GM23248 (cell line): ENCODE results near the gene C1orf21. TPM values are rescaled to one million over a fixed set of nuclear protein-coding genes. Genes with fewer than 3 reads are reported as not detected.
A peak's percentile ranks its signal among the peaks of the same experiment; 100 is the strongest.
"Not testable (repeated sequence)": the region's sequence is repeated elsewhere in the genome, so short reads cannot be mapped to it uniquely, and the experiment has no call there.

Source experiments
- DNase-seq: peaks from one replicate; pipeline ENCODE4 v3.0.0-alpha.2; 2015
- H2AFZ ChIP-seq: fragments of 200-600 bp; sonication (generic); 2 replicates; pipeline ENCODE4 v1.6.1; 2016; ENCODE audit warnings: antibody characterized with exemption
- H3F3A ChIP-seq: fragments of 200-600 bp; sonication (generic); 2 replicates; pipeline ENCODE4 v1.6.1; 2016; ENCODE audit warnings: mild to moderate bottlenecking, antibody characterized with exemption, mixed run types; ENCODE audit not compliant: insufficient read depth
- H3K27ac ChIP-seq: fragments of 200-600 bp; sonication (generic); 2 replicates; pipeline ENCODE4 v1.5.1; 2016; ENCODE audit warnings: mild to moderate bottlenecking
- H3K27me3 ChIP-seq: fragments of 200-600 bp; sonication (generic); replicated peaks from 2 replicates; pipeline ENCODE4 v1.6.1; 2016; ENCODE audit warnings: mild to moderate bottlenecking; ENCODE audit not compliant: insufficient read depth
- H3K36me3 ChIP-seq: fragments of 200-600 bp; sonication (generic); 2 replicates; pipeline ENCODE4 v1.6.1; 2016; ENCODE audit warnings: low read depth, mild to moderate bottlenecking
- H3K4me1 ChIP-seq: fragments of 200-600 bp; sonication (generic); 2 replicates; pipeline ENCODE4 v1.6.1; 2016; ENCODE audit warnings: mild to moderate bottlenecking; ENCODE audit not compliant: insufficient read depth
- H3K4me2 ChIP-seq: fragments of 200-600 bp; sonication (generic); one replicate; pipeline ENCODE4 v1.6.1; 2016; ENCODE audit warnings: mild to moderate bottlenecking; ENCODE audit not compliant: unreplicated experiment
- H3K4me3 ChIP-seq: fragments of 200-600 bp; sonication (generic); 2 replicates; pipeline ENCODE4 v1.5.1; 2016; ENCODE audit warnings: mild to moderate bottlenecking
- H3K79me2 ChIP-seq: fragments of 200-600 bp; sonication (generic); 2 replicates; pipeline ENCODE4 v1.6.1; 2016; ENCODE audit warnings: mild to moderate bottlenecking; ENCODE audit not compliant: insufficient read depth
- H3K9ac ChIP-seq: fragments of 200-600 bp; sonication (generic); 2 replicates; pipeline ENCODE4 v1.6.1; 2016; ENCODE audit warnings: mild to moderate bottlenecking
- H3K9me2 ChIP-seq: fragments of 200-600 bp; sonication (generic); 2 replicates; pipeline ENCODE4 v1.6.1; 2016; ENCODE audit warnings: mixed run types, mild to moderate bottlenecking, moderate library complexity; ENCODE audit not compliant: insufficient read depth
- H3K9me3 ChIP-seq: fragments of 200-600 bp; sonication (generic); one replicate; pipeline ENCODE4 v1.6.1; 2017; ENCODE audit warnings: low read depth
- H4K20me1 ChIP-seq: fragments of 200-600 bp; sonication (generic); 2 replicates; pipeline ENCODE4 v1.6.0; 2016; ENCODE audit not compliant: insufficient read depth
- EZH2 ChIP-seq: fragments of 200-600 bp; sonication (generic); IDR thresholded peaks from 2 replicates; pipeline ENCODE4 v1.6.1; 2018; ENCODE audit warnings: antibody characterized with exemption, mild to moderate bottlenecking; ENCODE audit not compliant: insufficient read depth, poor library complexity, severe bottlenecking
- EZH2phosphoT487 ChIP-seq: fragments of 200-600 bp; sonication (generic); IDR thresholded peaks from 2 replicates; pipeline ENCODE4 v1.6.1; 2018; ENCODE audit warnings: antibody characterized with exemption, moderate library complexity, mild to moderate bottlenecking, low read depth; ENCODE audit not compliant: insufficient read depth
- WGBS, 2 experiments: methylation state at CpG; one replicate each; pipeline ENCODE4 v1.1.6; 2015 to 2017; ENCODE audit warnings: low lambda C conversion rate in 2 of 2, low coverage in 1 of 2; ENCODE audit errors: missing lambda C conversion rate in 2 of 2; 5-methylcytosine and 5-hydroxymethylcytosine counted together
- in situ Hi-C: fragments of 300-500 bp; cut with MboI; formaldehyde crosslinking; loops from 2 replicates; pipeline ENCODE4 v1.15.0; 2020
- polyA plus RNA-seq: library from polyadenylated mRNA; unstranded; fragments of >200 nt; fragmentation: Nextera tagmentation; extraction: Ambion mirVana; gene quantifications from 2 replicates; pipeline ENCODE4 v1.2.1, GENCODE V29; 2016
- total RNA-seq: library from RNA; depleted of rRNA; stranded (reverse); fragments of >200 nt; shearing (Covaris generic); gene quantifications from 2 replicates; pipeline ENCODE4 v1.2.3, GENCODE V29; 2014; rRNA removed

C1orf21 gene, protein sequence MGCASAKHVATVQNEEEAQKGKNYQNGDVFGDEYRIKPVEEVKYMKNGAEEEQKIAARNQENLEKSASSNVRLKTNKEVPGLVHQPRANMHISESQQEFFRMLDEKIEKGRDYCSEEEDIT
- 11.6 and 20.0 TPM in 2 replicates for total RNA-seq
- 15.3 and 16.7 TPM in 2 replicates for polyA plus RNA-seq

DNA sequence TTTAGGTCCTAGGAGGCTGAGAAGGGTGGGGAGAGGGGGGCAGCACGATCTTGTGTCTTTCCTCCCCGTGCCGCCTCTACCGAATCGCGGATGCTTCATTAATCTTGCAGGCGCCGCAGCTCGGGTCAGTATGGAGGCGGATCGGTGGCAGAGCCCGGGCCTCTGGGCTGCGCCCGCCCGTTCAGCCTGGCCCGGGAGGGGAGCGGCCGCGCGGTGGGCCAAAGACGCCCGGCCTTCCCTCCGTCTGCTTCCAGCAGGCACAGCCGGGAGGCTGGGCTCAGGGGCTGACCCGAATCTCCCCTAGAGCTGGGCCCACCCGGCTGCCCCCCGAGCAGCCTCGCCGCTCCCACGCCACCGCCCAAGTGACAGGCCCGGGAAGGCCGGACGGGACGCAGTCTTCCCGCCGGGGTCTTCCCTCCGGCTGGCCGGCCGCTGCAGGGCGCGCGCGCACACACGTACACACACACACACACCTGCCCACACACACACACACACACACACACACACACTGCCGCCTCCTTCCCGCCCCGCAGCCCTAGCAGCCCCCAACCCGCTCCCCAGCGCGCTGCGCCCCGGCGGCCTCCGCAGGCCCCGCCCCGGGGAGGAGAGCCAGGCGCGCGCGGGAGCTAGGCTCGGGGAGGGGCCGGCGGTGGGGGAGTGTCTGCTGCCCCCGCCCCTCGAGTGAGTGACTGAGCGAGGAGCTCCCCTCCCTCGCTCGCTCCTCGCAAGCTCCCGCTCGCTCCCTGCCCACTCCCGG is at the start of gene C1orf21:
Gene C1orf21, plus strand, starts transcription at position 718 of the 757 bp plus-strand sequence. CDS start 90,481 bp downstream, outside the sequence.
- Histone ChIP-seq H3K9me3 (no peaks in the 10 kb centered on the region), H3K27me3 (no peaks in the 10 kb centered on the region), H3K4me1 (peaks cover 22% of the 10 kb centered on the region), H3K27ac (peak within 1 kb of the TSS; percentile 61), H3K9ac (peak within 1 kb of the TSS; percentile 80), H3K4me2 (peak within 1 kb of the TSS; percentile 98), H3K4me3 (peak within 1 kb of the TSS; percentile 96), H3F3A (peaks cover 20% of the 10 kb centered on the region), H3K79me2 (peaks cover 23% of the 10 kb centered on the region), H4K20me1 (no peaks in the 10 kb centered on the region), H3K36me3 (no peaks in the 10 kb centered on the region), H3K9me2 (no peaks in the 10 kb centered on the region), H2AFZ (peak within 1 kb of the TSS; percentile 92)
- peak; percentile 93 for DNase-seq
- in situ Hi-C loops = loop anchor here (10.0 to 25.0 kb wide), 2 partner anchors 278 to 299 kb away; no protein-coding TSS in a partner anchor
- no peak for TF ChIP-seq EZH2phosphoT487
- 0 to 1% methylated on average over 27 to 42 of the region's 73 CpGs for WGBS, 2 experiments

DNA sequence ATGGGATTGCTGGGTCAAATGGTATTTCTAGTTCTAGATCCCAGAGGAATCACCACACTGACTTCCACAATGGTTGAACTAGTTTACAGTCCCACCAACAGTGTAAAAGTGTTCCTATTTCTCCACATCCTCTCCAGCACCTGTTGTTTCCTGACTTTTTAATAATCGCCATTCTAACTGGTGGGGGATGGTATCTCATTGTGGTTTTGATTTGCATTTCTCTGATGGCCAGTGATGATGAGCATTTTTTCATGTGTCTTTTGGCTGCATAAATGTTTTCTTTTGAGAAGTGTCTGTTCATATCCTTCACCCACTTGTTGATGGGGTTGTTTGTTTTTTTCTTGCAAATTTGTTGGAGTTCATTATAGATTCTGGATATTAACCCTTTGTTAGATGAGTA is 49.0 kb upstream of the C1orf21 start:
- H3K9me3 ChIP-seq, H3K4me1 ChIP-seq, H3K27me3 ChIP-seq, H3K27ac ChIP-seq, H2AFZ ChIP-seq, in situ Hi-C loops, H3F3A ChIP-seq, H3K9ac ChIP-seq, H4K20me1 ChIP-seq, DNase-seq, H3K4me2 ChIP-seq, H3K9me2 ChIP-seq, H3K36me3 ChIP-seq, H3K4me3 ChIP-seq, H3K79me2 ChIP-seq: not testable (repeated sequence)
- 79 to 88% methylated on average over 1 of the region's 1 CpG for WGBS, 2 experiments

DNA sequence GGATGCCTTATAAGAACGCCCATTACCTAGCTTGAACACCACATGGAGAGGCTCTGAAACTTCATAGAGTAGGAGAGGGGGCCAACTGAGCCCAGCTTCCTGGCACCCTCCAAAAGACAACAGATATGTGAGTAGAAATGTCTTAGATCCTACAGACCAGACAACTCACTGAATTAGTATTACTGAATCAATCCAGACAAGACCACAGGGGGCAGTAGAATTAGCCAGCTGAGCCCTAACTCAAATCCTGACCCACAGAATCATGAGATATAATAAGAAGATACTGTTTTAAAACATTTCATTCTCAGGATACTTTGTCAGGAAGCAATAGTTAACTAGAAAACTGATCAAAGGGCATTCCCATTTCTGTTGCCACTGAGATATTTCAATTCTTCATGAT is 45.8 kb upstream of the C1orf21 start:
- no peak overlapping the region for H3K4me3 ChIP-seq
- H3K4me1 ChIP-seq = no peaks in the 10 kb centered on the region
- no peak overlapping the region for H3K4me2 ChIP-seq
- DNase-seq = no peak
- in situ Hi-C loops = no loop called here
- 33 to 50% methylated on average over 1 of the region's 1 CpG for WGBS, 2 experiments
- no peaks in the 10 kb centered on the region for H3K36me3 ChIP-seq
- H3K27me3 ChIP-seq = no peaks in the 10 kb centered on the region; the same call in 1 of the 2 replicates
- no peaks in the 10 kb centered on the region for H3K9me2 ChIP-seq
- no peak overlapping the region for H2AFZ ChIP-seq
- no peaks in the 10 kb centered on the region for H4K20me1 ChIP-seq
- no peak overlapping the region for H3K27ac ChIP-seq
- no peaks in the 10 kb centered on the region for H3F3A ChIP-seq
- H3K79me2 ChIP-seq = no peaks in the 10 kb centered on the region
- TF ChIP-seq EZH2phosphoT487 (no peak), EZH2 (no peak)
- no peaks in the 10 kb centered on the region for H3K9me3 ChIP-seq
- H3K9ac ChIP-seq = no peak overlapping the region

DNA sequence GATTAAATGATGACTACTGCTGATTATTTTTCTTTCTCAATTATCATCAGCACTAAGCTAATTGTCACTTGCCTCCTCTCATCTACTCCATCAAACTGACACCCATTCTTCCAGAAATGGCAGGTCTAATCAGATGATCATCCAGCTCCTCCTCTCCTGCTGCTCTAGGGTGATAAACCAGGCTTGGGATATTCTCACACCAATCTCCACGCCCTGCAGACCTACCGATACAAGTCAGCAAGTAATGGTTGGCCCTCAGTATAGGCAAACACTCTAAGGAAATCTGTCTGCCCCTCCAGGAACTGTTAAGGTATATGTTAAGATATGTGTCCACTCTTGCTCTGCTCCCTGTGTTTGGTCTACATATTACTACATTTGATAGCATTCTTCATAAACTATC is 36.3 kb upstream of the C1orf21 start:
- no peaks in the 10 kb centered on the region; the same call in none of the 2 replicates for H3K27me3 ChIP-seq
- no peak overlapping the region for H3K4me3 ChIP-seq
- H3K4me1 ChIP-seq = no peaks in the 10 kb centered on the region
- no peak for DNase-seq
- 68 to 70% methylated on average over 2 of the region's 2 CpGs for WGBS, 2 experiments
- no peak overlapping the region for H3K4me2 ChIP-seq
- H3K9ac ChIP-seq = no peak overlapping the region
- no peak overlapping the region for H3K27ac ChIP-seq
- no peaks in the 10 kb centered on the region for H4K20me1 ChIP-seq
- H3K9me3 ChIP-seq = no peaks in the 10 kb centered on the region
- in situ Hi-C loops = no loop called here
- TF ChIP-seq EZH2phosphoT487 (no peak), EZH2 (no peak)
- no peaks in the 10 kb centered on the region for H3K36me3 ChIP-seq
- H3K9me2 ChIP-seq = no peaks in the 10 kb centered on the region
- H2AFZ ChIP-seq = no peak overlapping the region
- H3F3A ChIP-seq = no peaks in the 10 kb centered on the region
- H3K79me2 ChIP-seq = no peaks in the 10 kb centered on the region
